K562 (cell line): ENCODE results near the gene DNASE2. TPM values are rescaled to one million over a fixed set of nuclear protein-coding genes. Genes with fewer than 3 reads are reported as not detected.

Source experiments
- CREB1 ChIP-seq, 2 experiments: sonication (generic) in 1 of 2; formaldehyde crosslinking in 1 of 2; IDR thresholded peaks; 2 replicates each; pipeline versions ENCODE4 v1.6.1 to v1.8.0; 2012 to 2022; ENCODE audit warnings: inconsistent platforms in 1 of 2, mild to moderate bottlenecking in 1 of 2, missing genetic modification reagents in 1 of 2, moderate library complexity in 1 of 2
- CREB3 ChIP-seq: fragments of 450-650 bp; conservative IDR thresholded peaks from 2 replicates; pipeline ENCODE4 v1.6.1; 2016; ENCODE audit warnings: missing genetic modification characterization, low read depth, mild to moderate bottlenecking, missing compliant biosample characterization, moderate library complexity
- IFI16 ChIP-seq: fragments of 250-450 bp; sonication (Bioruptor Pico); IDR thresholded peaks from 2 replicates; pipeline ENCODE4 v2.1.2; 2022; ENCODE audit warnings: mild to moderate bottlenecking, inconsistent platforms
- KHSRP ChIP-seq: fragments of 450-650 bp; IDR thresholded peaks from 2 replicates; pipeline ENCODE4 v1.6.1; 2017
- MAFK ChIP-seq: IDR thresholded peaks from 2 replicates; pipeline ENCODE4 v1.6.1; 2011; ENCODE audit warnings: low read length, improper control_type of control experiment
- MCM3 ChIP-seq: fragments of 450-650 bp; IDR thresholded peaks from 2 replicates; pipeline ENCODE4 v1.6.1; 2016
- NCOA6 ChIP-seq: fragments of 450-650 bp; IDR thresholded peaks from 2 replicates; pipeline ENCODE4 v1.6.1; 2017; ENCODE audit warnings: mild to moderate bottlenecking
- NRF1 ChIP-seq, 2 experiments: fragments of 450-650 bp; IDR thresholded peaks in 1 of 2; conservative IDR thresholded peaks in 1 of 2; 2 replicates each; pipeline ENCODE4 v1.6.1; 2014; ENCODE audit warnings: mild to moderate bottlenecking in 2 of 2
- POLR2H ChIP-seq: IDR thresholded peaks from 2 replicates; pipeline ENCODE4 v1.6.1; 2016; ENCODE audit warnings: missing genetic modification characterization, low read depth, mild to moderate bottlenecking, control low read depth, missing compliant biosample characterization, moderate library complexity
- PRPF4 ChIP-seq: fragments of 200-400 bp; formaldehyde crosslinking; IDR thresholded peaks from one replicate; pipeline ENCODE4 v1.6.1; 2017; ENCODE audit warnings: low read length, low read depth, mild to moderate bottlenecking; ENCODE audit not compliant: insufficient read depth, poor library complexity, severe bottlenecking
- SAFB2 ChIP-seq: fragments of 200-400 bp; formaldehyde crosslinking; IDR thresholded peaks from 2 replicates; pipeline ENCODE4 v1.6.1; 2018; ENCODE audit warnings: borderline replicate concordance, low read length, low read depth, moderate library complexity; ENCODE audit not compliant: severe bottlenecking
- SMARCA4 ChIP-seq: fragments of 450-650 bp; IDR thresholded peaks from 2 replicates; pipeline ENCODE4 v1.6.1; 2016
- SMARCB1 ChIP-seq: IDR thresholded peaks from 2 replicates; pipeline ENCODE4 v1.6.1; 2011; ENCODE audit warnings: improper control_type of control experiment, low read depth; ENCODE audit not compliant: insufficient read length
- SRSF9 ChIP-seq: fragments of 200-400 bp; formaldehyde crosslinking; IDR thresholded peaks from 2 replicates; pipeline ENCODE4 v1.6.1; 2017; ENCODE audit warnings: low read depth, low read length, borderline replicate concordance
- TBL1XR1 ChIP-seq, 2 experiments: IDR thresholded peaks; 2 replicates each; pipeline ENCODE4 v1.6.1; 2012; ENCODE audit warnings: improper control_type of control experiment in 2 of 2, low read length in 2 of 2, mild to moderate bottlenecking in 1 of 2
- ZNF232 ChIP-seq: sonication (generic); formaldehyde crosslinking; IDR thresholded peaks from 2 replicates; pipeline ENCODE4 v1.8.0; 2022; ENCODE audit warnings: mild to moderate bottlenecking, missing genetic modification reagents
- ZNF436 ChIP-seq: fragments of 250-450, 450-650 bp; sonication (Bioruptor Pico); formaldehyde crosslinking; IDR thresholded peaks from 2 replicates; pipeline ENCODE4 v1.7.0; 2020; ENCODE audit warnings: mild to moderate bottlenecking
- ZSCAN29 ChIP-seq: fragments of 450-650 bp; IDR thresholded peaks from 2 replicates; pipeline ENCODE4 v1.6.1; 2017
- polyA plus RNA-seq, 8 experiments: library from polyadenylated mRNA; depleted of rRNA in 4 of 8; stranded (reverse) in 5 of 8; unstranded in 3 of 8; fragments of >200 nt; fragmentation: Nextera tagmentation in 2 of 8; fragmentation: Illumina TruSeq in 1 of 8; extraction: Ambion mirVana in 2 of 8; extraction: Trizol in 1 of 8; gene quantifications; 2 replicates each; pipeline versions ENCODE4 v1.2.1 to v1.2.3, GENCODE V29; 2011 to 2014; ENCODE audit warnings: inconsistent platforms in 1 of 8, missing spikeins in 1 of 8
- total RNA-seq, 7 experiments: library from RNA; depleted of rRNA in 6 of 7; stranded (reverse); fragments of >200 nt in 6 of 7; fragmentation: Illumina TruSeq in 2 of 7; extraction: Trizol in 2 of 7; gene quantifications; 2 replicates each; pipeline versions ENCODE4 v1.2.1 to v1.2.3, GENCODE V29; 2011 to 2021; ENCODE audit warnings: low replicate concordance in 1 of 7
- TF ChIP-seq, protein P1 (sequence below), 2 experiments: fragments of 450-650 bp; IDR thresholded peaks; 2 replicates each; pipeline ENCODE4 v1.6.1; 2016; ENCODE audit warnings: mild to moderate bottlenecking in 2 of 2, borderline replicate concordance in 1 of 2, low read depth in 1 of 2, moderate library complexity in 1 of 2
- TF ChIP-seq, protein P2 (sequence below): fragments of 450-650 bp; conservative IDR thresholded peaks from 2 replicates; pipeline ENCODE4 v1.6.1; 2016; ENCODE audit warnings: missing genetic modification characterization, low read depth, mild to moderate bottlenecking, control low read depth, missing compliant biosample characterization

Gene DNASE2
- total and polyA plus RNA-seq, 9 of the 15 experiments (the other 6 are each of a cell fraction or from before 2014, with no cell fraction given), result 4.4 to 27.0 (median 20.2) TPM

- TF ChIP-seq CREB1 (IDR thresholded peaks at IDR 0.05), result no peak
- no peak for TF ChIP-seq CREB1 (CRISPR knock-in tag; IDR thresholded peaks at IDR 0.05)
- TF ChIP-seq TBL1XR1 (IDR thresholded peaks at IDR 0.05; ENCODE audit: low read length in 2 of 2), result no peak
- no peak for TF ChIP-seq KHSRP
- TF ChIP-seq, protein P1, sequence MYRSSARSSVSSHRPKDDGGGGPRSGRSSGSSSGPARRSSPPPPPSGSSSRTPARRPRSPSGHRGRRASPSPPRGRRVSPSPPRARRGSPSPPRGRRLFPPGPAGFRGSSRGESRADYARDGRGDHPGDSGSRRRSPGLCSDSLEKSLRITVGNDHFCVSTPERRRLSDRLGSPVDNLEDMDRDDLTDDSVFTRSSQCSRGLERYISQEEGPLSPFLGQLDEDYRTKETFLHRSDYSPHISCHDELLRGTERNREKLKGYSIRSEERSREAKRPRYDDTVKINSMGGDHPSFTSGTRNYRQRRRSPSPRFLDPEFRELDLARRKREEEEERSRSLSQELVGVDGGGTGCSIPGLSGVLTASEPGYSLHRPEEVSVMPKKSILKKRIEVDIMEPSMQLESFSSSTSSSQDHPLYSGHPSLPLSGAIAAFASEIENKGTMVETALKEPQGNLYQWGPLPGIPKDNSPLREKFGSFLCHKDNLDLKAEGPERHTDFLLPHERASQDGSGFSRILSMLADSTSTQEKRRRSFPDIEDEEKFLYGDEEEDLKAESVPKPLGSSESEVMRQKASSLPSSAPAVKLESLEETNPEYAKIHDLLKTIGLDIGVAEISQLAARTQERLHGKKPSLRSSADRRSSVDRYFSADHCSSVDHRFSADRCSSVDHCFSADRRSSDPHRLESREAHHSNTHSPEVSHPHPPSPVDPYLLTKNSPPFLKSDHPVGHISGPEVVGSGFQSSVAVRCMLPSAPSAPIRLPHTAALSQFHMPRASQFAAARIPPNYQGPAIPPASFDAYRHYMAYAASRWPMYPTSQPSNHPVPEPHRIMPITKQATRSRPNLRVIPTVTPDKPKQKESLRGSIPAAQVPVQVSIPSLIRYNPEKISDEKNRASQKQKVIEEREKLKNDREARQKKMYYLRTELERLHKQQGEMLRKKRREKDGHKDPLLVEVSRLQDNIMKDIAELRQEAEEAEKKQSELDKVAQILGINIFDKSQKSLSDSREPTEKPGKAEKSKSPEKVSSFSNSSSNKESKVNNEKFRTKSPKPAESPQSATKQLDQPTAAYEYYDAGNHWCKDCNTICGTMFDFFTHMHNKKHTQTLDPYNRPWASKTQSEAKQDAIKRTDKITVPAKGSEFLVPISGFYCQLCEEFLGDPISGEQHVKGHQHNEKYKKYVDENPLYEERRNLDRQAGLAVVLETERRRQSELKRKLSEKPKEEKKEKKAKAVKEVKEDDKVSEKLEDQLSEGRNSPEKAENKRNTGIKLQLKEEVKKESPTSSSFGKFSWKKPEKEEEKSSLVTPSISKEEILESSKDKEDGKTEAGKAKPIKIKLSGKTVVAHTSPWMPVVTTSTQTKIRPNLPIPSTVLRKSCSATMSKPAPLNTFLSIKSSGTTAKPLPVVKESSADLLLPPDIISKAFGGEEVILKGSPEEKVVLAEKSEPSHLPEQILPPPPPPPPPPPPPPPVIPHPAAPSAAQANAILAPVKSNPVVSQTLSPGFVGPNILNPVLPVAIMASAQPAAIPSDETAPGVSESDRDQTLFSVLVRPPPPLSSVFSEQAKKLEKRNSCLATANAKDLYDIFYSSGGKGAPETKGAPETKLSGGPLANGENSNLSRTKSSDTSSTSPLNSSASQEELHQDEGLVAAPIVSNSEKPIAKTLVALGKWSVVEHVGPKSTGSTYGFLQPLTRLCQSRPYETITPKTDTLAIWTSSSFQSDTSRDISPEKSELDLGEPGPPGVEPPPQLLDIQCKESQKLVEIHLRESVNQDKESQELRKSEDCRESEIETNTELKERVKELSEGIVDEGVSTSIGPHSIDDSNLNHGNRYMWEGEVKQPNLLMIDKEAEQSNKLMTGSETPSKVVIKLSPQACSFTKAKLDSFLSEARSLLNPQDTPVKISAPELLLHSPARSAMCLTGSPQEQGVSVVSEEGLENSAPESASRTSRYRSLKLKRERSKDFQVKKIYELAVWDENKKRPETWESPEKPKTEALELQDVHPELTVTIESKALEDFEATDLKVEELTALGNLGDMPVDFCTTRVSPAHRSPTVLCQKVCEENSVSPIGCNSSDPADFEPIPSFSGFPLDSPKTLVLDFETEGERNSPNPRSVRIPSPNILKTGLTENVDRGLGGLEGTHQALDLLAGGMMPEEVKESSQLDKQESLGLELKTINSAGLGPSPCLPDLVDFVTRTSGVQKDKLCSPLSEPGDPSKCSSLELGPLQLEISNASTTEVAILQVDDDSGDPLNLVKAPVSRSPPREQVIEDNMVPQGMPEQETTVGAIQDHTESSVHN (IDR thresholded peaks at IDR 0.05; ENCODE audit: borderline replicate concordance in 1 of 2, low read depth in 1 of 2), result no peak
- no peak for TF ChIP-seq SMARCA4
- TF ChIP-seq MCM3, result no peak
- no peak for TF ChIP-seq NCOA6
- no peak for TF ChIP-seq NRF1 (conservative IDR thresholded peaks at IDR 0.05 in 1 of 2, IDR thresholded peaks at IDR 0.05 in 1 of 2)
- no peak for TF ChIP-seq ZSCAN29
- TF ChIP-seq SMARCB1, result no peak
- no peak for TF ChIP-seq MAFK
- TF ChIP-seq, protein P2, sequence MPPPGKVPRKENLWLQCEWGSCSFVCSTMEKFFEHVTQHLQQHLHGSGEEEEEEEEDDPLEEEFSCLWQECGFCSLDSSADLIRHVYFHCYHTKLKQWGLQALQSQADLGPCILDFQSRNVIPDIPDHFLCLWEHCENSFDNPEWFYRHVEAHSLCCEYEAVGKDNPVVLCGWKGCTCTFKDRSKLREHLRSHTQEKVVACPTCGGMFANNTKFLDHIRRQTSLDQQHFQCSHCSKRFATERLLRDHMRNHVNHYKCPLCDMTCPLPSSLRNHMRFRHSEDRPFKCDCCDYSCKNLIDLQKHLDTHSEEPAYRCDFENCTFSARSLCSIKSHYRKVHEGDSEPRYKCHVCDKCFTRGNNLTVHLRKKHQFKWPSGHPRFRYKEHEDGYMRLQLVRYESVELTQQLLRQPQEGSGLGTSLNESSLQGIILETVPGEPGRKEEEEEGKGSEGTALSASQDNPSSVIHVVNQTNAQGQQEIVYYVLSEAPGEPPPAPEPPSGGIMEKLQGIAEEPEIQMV, result no peak
- no peak for TF ChIP-seq POLR2H (tag)
- no peak for TF ChIP-seq IFI16 (CRISPR knock-in tag)
- no peak for TF ChIP-seq SAFB2
- TF ChIP-seq PRPF4, result no peak
- no peak for TF ChIP-seq SRSF9
- TF ChIP-seq CREB3 (tag), result no peak
- no peak for TF ChIP-seq ZNF436 (CRISPR knock-in tag)
- TF ChIP-seq ZNF232 (CRISPR knock-in tag), result 0 out of 2 replicates have a peak, but pooled peaks have one; percentile 1
Measured at GRCh38 chr19:12891553-12892021, 10.3 kb upstream of the DNASE2 start (continued).
